GM12801 (cell line): ENCODE measurements around the gene NRP1.

Experiments used
- CTCF ChIP-seq: IDR thresholded peaks from one replicate; pipeline ENCODE4 v1.5.1; 2011; ENCODE audit warnings: control low read depth; ENCODE audit not compliant: insufficient read length; ENCODE audit errors: extremely low read depth

NRP1 gene

DNA sequence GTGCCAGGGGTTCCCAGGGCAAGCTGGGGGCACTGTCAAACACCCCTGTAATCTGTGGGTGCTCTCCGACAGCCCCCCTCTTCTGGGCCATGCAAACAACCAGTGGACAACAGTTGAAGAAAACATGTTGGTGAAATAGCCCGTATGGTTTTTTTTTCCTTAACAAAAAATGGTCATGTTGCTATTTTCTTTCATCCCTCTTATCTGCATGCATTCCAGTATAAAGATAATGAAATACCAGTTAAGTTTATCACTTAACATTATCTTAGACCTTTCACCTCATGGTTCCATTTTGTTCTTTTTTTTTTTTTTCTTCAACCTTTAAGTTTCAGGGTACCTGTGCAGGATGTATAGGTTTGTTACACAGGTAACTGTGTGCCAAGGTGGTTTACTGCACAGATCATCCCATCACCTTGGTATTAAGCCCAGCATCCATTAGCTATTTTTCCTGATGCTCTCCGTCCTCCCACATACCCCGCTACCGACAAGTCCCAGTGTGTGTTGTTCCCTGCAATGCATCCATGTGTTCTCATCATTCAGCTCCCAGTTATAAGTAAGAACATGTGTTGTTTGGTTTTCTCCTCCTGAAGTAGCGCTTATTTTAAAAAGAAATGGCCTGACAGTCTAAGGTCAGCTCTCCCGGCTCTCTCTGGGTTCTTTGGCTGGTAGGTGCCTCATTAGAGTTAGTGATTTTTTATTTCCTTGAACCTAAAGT is 110.1 kb downstream of the NRP1 start:
- TF ChIP-seq CTCF: no peak

DNA sequence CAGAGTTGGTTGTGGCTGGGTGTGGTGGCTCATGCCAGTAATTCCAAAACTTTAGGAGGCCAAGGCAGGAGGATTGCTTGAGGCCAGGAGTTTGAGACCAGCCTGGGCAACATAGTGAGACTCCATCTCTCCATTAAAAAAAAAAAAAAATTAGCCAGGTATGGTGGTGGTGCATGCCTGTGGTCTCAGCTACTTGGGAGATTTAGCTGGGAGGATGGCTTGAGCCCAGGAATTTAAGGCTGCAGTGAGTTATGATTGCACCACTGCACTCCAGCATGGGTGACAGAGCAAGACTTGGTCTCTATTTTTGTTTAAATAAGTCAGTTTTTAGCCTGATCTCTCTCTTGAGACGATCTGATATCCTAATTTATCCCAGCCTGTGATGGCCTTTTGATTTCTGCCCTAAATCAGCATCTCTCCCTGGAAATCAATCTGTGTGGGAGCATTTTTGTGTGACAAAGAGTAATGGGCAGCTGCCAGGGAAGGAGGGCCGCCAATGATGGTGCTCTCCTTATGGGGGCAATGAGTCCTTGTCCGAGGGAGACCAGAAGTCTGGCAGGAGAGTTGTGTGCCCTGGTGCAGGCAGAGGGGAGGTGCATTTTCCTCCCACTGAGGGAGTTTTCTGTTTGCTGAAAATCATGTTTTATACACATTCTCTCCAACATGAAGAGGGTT is 111.0 kb downstream of the NRP1 start:
- no peak for TF ChIP-seq CTCF

GRCh38 chr10:33217854-33218253 is 116.6 kb downstream of the NRP1 start:
- no peak for TF ChIP-seq CTCF

DNA sequence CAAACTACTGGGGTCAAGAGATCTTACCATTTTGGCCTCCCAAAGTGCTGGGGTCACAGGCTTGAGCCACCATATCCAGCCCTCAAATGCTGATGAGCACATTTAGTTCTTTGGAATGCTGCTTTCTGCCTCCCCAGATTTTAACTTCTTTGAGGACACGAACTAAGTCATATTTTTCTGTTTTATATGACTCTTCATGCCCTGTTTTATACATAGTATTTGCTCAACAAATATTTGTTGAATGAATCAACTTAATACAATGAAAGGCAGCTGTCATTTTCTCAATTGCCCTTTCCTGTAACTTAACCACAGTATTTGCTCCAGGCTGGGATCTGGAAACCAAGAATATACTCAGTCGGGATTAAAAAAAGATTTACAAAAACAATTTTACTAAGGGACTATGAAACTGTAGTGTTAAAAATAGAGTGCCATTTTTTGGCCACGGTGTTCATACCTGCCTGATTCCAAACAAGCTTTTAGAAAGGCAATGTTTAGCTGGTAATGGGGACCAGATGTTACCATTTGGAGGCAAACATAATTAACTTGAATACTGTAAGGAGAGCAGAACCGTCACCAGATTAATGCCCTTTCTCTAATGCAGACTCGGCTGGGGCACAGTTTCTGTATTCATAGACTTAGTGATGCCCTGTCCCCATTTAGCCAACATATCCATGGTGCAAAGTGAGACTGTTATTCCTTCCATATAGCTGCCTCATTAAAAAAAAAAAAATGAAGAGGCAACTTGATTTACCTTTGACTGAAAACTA is 117.6 kb downstream of the NRP1 start:
- TF ChIP-seq CTCF: no peak

- TF ChIP-seq CTCF: no peak
These were observed 118.8 kb downstream of the NRP1 start for GRCh38 chr10:33215635-33216034.

- TF ChIP-seq CTCF: no peak
These were observed 119.3 kb downstream of the NRP1 start for GRCh38 chr10:33215154-33215553.

DNA sequence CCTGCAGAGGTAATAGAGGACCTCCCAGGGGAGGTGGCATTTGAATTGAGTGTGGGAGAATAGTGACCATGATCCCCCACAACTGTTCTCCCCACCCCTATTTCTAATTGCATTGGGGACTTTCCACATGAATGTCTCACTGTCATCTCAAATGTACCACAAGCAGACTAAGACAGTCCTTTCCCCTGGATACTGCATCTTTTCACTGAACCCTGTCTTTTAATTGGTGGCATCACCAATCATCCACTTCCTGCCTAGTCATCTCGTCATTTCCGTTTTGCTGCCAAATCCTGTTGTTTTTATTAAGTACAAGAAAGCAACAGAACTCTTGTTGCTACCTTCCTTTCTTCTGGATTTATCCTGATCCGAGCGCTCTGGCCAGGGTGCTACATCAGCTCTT is 120.3 kb downstream of the NRP1 start:
- no peak for TF ChIP-seq CTCF
